Adrenal gland (tissue), 12 donors: Measurements from ENCODE around the gene DENND5A. TPM values are rescaled to one million over a fixed set of nuclear protein-coding genes. Genes with fewer than 3 reads are reported as not detected.

ENCODE experiments used
- DNase-seq, 7 donors: peaks; one replicate each; pipeline ENCODE4 v3.0.0-alpha.2; 2019 to 2020
- H3K27ac ChIP-seq, 5 donors: fragments of 200-600 bp; sonication (generic) in 4 of 5; 1 replicate in 3 of 5; 2 replicates in 2 of 5; pipeline versions ENCODE4 v1.5.1 to v1.8.0; 2016 to 2020; ENCODE audit warnings: mild to moderate bottlenecking in 1 of 5
- H3K27me3 ChIP-seq: fragments of 200-600 bp; 2 replicates; pipeline ENCODE4 v1.8.0; 2021
- H3K36me3 ChIP-seq, 2 donors: fragments of 200-600 bp; replicated peaks in 1 of 2; 1 replicate in 1 of 2; 2 replicates in 1 of 2; pipeline versions ENCODE4 v1.5.1 to v1.8.0; 2018 to 2022
- H3K4me1 ChIP-seq, 2 donors: fragments of 200-600 bp; replicated peaks in 1 of 2; 1 replicate in 1 of 2; 2 replicates in 1 of 2; pipeline versions ENCODE4 v1.5.1 to v1.8.0; 2018 to 2021
- H3K4me3 ChIP-seq, 4 donors: fragments of 200-600 bp; sonication (generic) in 3 of 4; one replicate each; pipeline ENCODE4 v1.5.1; 2016 to 2018
- H3K9me3 ChIP-seq, 3 donors: fragments of 200-600 bp; sonication (generic) in 1 of 3; replicated peaks in 1 of 3; 1 replicate in 2 of 3; 2 replicates in 1 of 3; pipeline versions ENCODE4 v1.5.1 to v1.8.0; 2016 to 2021
- POLR2A ChIP-seq, 2 donors: fragments of 450-650 bp; IDR thresholded peaks; one replicate each; pipeline ENCODE4 v1.6.1; 2017; ENCODE audit warnings: antibody characterized with exemption in 2 of 2, mild to moderate bottlenecking in 2 of 2, moderate library complexity in 1 of 2
- whole genome bisulfite sequencing, 4 donors: extraction: QIAGEN DNeasy Blood & Tissue Kit in 2 of 4; methylation state at CpG; one replicate each; pipeline versions ENCODE4 v1.1.5 to v1.1.7; 2013 to 2017; 5-methylcytosine and 5-hydroxymethylcytosine counted together
- intact Hi-C, 2 donors: fragments of 100-400 bp; cut with DNase I; formaldehyde crosslinking; loops; one replicate each; pipeline versions ENCODE4 v1.14.1 to v1.15.0; 2022 to 2023
- polyA plus RNA-seq, 3 donors: library from polyadenylated mRNA; stranded (reverse); fragments of 200-250 nt in 2 of 3; fragments of 350-450 nt in 1 of 3; fragmentation: Illumina TruSeq in 1 of 3; extraction: RNeasy Lipid Tissue Mini Kit (QIAGEN cat#74804) in 1 of 3; gene quantifications; one replicate each; pipeline ENCODE4 v1.2.3, GENCODE V29; 2013 to 2014
- total RNA-seq, 9 donors: library from RNA; depleted of rRNA in 4 of 9; stranded (reverse); fragments of >200 nt in 4 of 9; fragments of 120-200 nt in 1 of 9; fragmentation: NEBNext Ultra II Directional in 1 of 9; extraction: Animal tissue kit (Norgen Biotek cat#: 25700) in 1 of 9; gene quantifications; one replicate each; pipeline versions ENCODE4 v1.1.0 to v1.2.4, GENCODE V29; 2013 to 2023
- TF ChIP-seq, protein P1 (sequence below), 6 experiments: fragments of 450-650 bp in 4 of 6; fragments of 200-600 bp in 2 of 6; sonication (generic) in 1 of 6; IDR thresholded peaks; 1 replicate in 5 of 6; 2 replicates in 1 of 6; pipeline versions ENCODE4 v1.5.1 to v1.8.0; 2016 to 2021; ENCODE audit warnings: antibody characterized with exemption in 6 of 6, mild to moderate bottlenecking in 2 of 6, moderate library complexity in 1 of 6
- donor health status: healthy with polysubstance abuse.
- donor health status: Bipolar disorder and iron deficiency.
- donor health status: DM: yes; HTN: yes; CAD: no.
- donor health status: DM: no; HTN: no; CAD: no.
- donor health status: DM: no; HTN: no; CAD: no.
- donor health status: DM: yes; HTN: yes; CAD: no.

The DENND5A gene
- total and polyA plus RNA-seq, 12 donors = 26.8 to 75.4 (median 62.8) TPM

- peaks cover 0 to 41% of the 10 kb centered on the region in 2 donors for H3K36me3 ChIP-seq
- intact Hi-C loops = no loop called here
- H3K9me3 ChIP-seq = no peaks in the 10 kb centered on the region
Measured at GRCh38 chr11:9179141-9179540, 86.0 kb downstream of the DENND5A start.

DNA sequence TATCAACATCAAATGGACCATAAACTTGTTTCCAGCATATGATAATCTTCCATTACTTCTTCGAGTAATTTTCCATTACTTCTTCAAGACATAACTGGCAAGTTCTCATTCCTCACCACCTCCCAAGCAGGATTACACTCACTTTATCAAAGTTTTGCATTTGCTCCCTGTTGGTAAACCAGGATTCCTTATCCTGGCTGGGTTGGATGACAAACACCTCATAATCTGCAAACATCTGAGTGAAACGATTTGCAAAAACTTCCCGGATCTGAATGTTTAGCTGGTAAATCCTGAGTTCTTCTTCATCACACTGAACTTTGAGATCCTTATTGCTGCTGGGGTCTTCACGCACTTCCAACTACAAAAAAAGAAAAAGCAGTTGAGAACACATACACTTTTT, 86.4 kb downstream of the DENND5A start:
- Histone ChIP-seq H3K36me3 (peaks cover 0 to 41% of the 10 kb centered on the region in 2 donors), H3K27ac (no peak overlapping the region), H3K4me1 (no peaks in the 10 kb centered on the region), H3K27me3 (no peaks in the 10 kb centered on the region), H3K4me3 (no peak overlapping the region), H3K9me3 (no peaks in the 10 kb centered on the region)
- TF ChIP-seq, protein P1, sequence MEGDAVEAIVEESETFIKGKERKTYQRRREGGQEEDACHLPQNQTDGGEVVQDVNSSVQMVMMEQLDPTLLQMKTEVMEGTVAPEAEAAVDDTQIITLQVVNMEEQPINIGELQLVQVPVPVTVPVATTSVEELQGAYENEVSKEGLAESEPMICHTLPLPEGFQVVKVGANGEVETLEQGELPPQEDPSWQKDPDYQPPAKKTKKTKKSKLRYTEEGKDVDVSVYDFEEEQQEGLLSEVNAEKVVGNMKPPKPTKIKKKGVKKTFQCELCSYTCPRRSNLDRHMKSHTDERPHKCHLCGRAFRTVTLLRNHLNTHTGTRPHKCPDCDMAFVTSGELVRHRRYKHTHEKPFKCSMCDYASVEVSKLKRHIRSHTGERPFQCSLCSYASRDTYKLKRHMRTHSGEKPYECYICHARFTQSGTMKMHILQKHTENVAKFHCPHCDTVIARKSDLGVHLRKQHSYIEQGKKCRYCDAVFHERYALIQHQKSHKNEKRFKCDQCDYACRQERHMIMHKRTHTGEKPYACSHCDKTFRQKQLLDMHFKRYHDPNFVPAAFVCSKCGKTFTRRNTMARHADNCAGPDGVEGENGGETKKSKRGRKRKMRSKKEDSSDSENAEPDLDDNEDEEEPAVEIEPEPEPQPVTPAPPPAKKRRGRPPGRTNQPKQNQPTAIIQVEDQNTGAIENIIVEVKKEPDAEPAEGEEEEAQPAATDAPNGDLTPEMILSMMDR (IDR thresholded peaks at IDR 0.05) = no peak
- no peak for TF ChIP-seq POLR2A (IDR thresholded peaks at IDR 0.05)
- intact Hi-C loops = no loop called here
- 91 to 96% (median 94%) methylated on average over 4 of the region's 4 CpGs for WGBS, 4 donors
- no peak for DNase-seq

More at GRCh38 chr11:9179141-9179540, 86.0 kb downstream of the DENND5A start:
- no peaks in the 10 kb centered on the region for H3K4me1 ChIP-seq
- H3K27ac ChIP-seq = no peak overlapping the region
- WGBS, 4 donors = 92 to 100% (median 100%) methylated on average over 1 of the region's 1 CpG; no CpG with 5 or more reads in 1 of the 4 donors
- TF ChIP-seq POLR2A (IDR thresholded peaks at IDR 0.05) = no peak
- TF ChIP-seq, protein P1 (IDR thresholded peaks at IDR 0.05) = no peak
- H3K27me3 ChIP-seq = no peaks in the 10 kb centered on the region
- no peak overlapping the region for H3K4me3 ChIP-seq
- DNase-seq = no peak

DNA sequence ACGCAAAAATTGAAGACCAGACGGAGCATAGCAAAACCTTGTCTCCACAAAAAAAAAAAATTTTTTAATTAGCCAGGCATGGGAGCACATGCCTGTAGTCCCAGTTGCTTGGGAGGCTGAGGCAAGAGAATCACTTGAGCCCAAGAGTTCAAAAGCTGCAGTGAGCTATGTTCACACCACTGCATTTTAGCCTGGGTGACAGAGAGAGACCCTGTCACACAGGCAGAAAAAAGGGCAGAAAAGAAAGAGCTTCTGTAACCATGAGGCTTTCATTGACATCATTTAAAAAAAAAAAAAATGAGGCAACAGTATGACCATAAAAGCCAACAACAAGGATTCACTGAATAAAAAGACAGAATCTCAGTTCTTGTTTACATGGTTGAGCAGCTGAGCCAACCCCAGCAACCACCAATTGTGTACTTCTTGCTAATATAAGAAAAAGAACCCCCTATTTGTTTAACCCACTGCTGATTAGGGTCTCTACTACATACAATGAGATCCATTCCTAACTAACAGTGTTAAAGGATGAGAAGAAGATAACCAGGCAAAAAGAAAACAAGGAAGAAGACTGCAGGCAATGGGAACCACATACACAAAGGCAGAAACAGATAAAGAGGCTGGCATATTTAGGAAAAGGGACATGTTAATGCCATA, 87.6 kb downstream of the DENND5A start:
- H3K4me3 ChIP-seq = no peak overlapping the region
- WGBS, 4 donors = 93 to 100% (median 97%) methylated on average over 2 of the region's 2 CpGs
- H3K27me3 ChIP-seq = no peaks in the 10 kb centered on the region
- DNase-seq = no peak
- intact Hi-C loops = no loop called here
- no peaks in the 10 kb centered on the region for H3K4me1 ChIP-seq
- no peak overlapping the region for H3K27ac ChIP-seq
- peaks cover 0 to 41% of the 10 kb centered on the region in 2 donors for H3K36me3 ChIP-seq
- TF ChIP-seq, protein P1 (IDR thresholded peaks at IDR 0.05) = no peak
- no peak for TF ChIP-seq POLR2A (IDR thresholded peaks at IDR 0.05)
- H3K9me3 ChIP-seq = no peaks in the 10 kb centered on the region

DNA sequence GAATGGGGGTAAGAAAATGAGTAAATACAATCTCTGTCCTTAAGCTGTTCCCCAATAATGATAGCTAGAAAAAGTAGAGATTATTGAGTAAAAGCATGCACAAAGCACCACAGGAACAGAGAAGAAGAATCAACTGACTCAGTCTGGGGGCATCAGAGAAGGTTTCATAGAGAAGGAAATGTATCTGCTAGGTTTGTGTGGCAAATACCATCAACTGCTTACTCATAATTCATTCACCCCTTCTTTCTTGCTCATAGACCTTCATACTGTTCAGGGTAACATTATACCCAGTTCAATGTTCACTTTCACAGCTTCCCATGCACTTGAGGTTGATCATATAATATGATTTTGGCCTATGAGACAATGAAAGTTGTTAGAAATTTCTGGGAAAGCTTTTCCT, 88.6 kb downstream of the DENND5A start:
- no peak overlapping the region for H3K4me3 ChIP-seq
- no peak for DNase-seq
- H3K36me3 ChIP-seq = peaks cover 0 to 41% of the 10 kb centered on the region in 2 donors
- H3K27ac ChIP-seq = no peak overlapping the region
- no peaks in the 10 kb centered on the region for H3K9me3 ChIP-seq
- H3K27me3 ChIP-seq = no peaks in the 10 kb centered on the region
- TF ChIP-seq POLR2A (IDR thresholded peaks at IDR 0.05) = no peak
- TF ChIP-seq, protein P1 (IDR thresholded peaks at IDR 0.05) = no peak
- intact Hi-C loops = no loop called here
- no peaks in the 10 kb centered on the region for H3K4me1 ChIP-seq
